Measurements from ENCODE around the gene SHC4. TPM values are rescaled to one million over a fixed set of nuclear protein-coding genes. Genes with fewer than 3 reads are reported as not detected.

Gene SHC4
- total RNA-seq, 1 experiment from 2014 or later: 0.26 TPM

- Mint-ChIP-seq H3K4me3 (ENCODE audit: unreplicated experiment) (no peak overlapping the region), H3K9me3 (ENCODE audit: unreplicated experiment) (no peaks in the 10 kb centered on the region), H3K27me3 (ENCODE audit: insufficient read depth, unreplicated experiment) (peaks cover 20% of the 10 kb centered on the region), H3K36me3 (ENCODE audit: insufficient read depth, unreplicated experiment) (no peaks in the 10 kb centered on the region), H3K4me1 (ENCODE audit: insufficient read depth, unreplicated experiment) (no peaks in the 10 kb centered on the region), H3K27ac (ENCODE audit: low read depth, unreplicated experiment) (no peak overlapping the region)
- intact Hi-C loops (cut with micrococcal nuclease): no loop called here
- BruUV-seq (replicated peaks): no TSS peak
- POLR2A ChIA-PET: interaction anchor here (0.6 kb wide), 1 partner anchor 36 kb away, joined by 3 read pairs; no protein-coding TSS in a partner anchor
- CTCF ChIA-PET: interaction anchor here (0.6 to 1.5 kb wide), 6 partner anchors 8 to 71 kb away, joined by 3 to 8 read pairs (median 4); no protein-coding TSS in a partner anchor
- DNase-seq (ENCODE audit: unreplicated experiment): no peak
- TF ChIP-seq, protein P1, sequence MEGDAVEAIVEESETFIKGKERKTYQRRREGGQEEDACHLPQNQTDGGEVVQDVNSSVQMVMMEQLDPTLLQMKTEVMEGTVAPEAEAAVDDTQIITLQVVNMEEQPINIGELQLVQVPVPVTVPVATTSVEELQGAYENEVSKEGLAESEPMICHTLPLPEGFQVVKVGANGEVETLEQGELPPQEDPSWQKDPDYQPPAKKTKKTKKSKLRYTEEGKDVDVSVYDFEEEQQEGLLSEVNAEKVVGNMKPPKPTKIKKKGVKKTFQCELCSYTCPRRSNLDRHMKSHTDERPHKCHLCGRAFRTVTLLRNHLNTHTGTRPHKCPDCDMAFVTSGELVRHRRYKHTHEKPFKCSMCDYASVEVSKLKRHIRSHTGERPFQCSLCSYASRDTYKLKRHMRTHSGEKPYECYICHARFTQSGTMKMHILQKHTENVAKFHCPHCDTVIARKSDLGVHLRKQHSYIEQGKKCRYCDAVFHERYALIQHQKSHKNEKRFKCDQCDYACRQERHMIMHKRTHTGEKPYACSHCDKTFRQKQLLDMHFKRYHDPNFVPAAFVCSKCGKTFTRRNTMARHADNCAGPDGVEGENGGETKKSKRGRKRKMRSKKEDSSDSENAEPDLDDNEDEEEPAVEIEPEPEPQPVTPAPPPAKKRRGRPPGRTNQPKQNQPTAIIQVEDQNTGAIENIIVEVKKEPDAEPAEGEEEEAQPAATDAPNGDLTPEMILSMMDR (IDR thresholded peaks at IDR 0.05; ENCODE audit: unreplicated experiment): no peak
These were observed 58.5 kb downstream of the SHC4 start for GRCh38 chr15:48905216-48905615.

- BruUV-seq (replicated peaks): no TSS peak
- Mint-ChIP-seq H3K4me3 (ENCODE audit: unreplicated experiment) (no peak overlapping the region), H3K9me3 (ENCODE audit: unreplicated experiment) (no peaks in the 10 kb centered on the region), H3K27ac (ENCODE audit: low read depth, unreplicated experiment) (no peak overlapping the region), H3K4me1 (ENCODE audit: insufficient read depth, unreplicated experiment) (no peaks in the 10 kb centered on the region), H3K36me3 (ENCODE audit: insufficient read depth, unreplicated experiment) (no peaks in the 10 kb centered on the region), H3K27me3 (ENCODE audit: insufficient read depth, unreplicated experiment) (peaks cover 15% of the 10 kb centered on the region)
- TF ChIP-seq, protein P1 (IDR thresholded peaks at IDR 0.05; ENCODE audit: unreplicated experiment): no peak
- DNase-seq (ENCODE audit: unreplicated experiment): no peak
- ChIA-PET POLR2A (interaction anchor here (0.6 kb wide), 1 partner anchor 35 kb away, joined by 3 read pairs; no protein-coding TSS in a partner anchor), CTCF (interaction anchor here (0.6 to 1.5 kb wide), 5 partner anchors 8 to 104 kb away, joined by 3 to 6 read pairs (median 3); partner anchors contain the start of gene CEP152)
- intact Hi-C loops (cut with micrococcal nuclease): no loop called here
These were observed 59.0 kb downstream of the SHC4 start for GRCh38 chr15:48904758-48905157.

GRCh38 chr15:48899793-48900192 lies 63.9 kb downstream of the SHC4 start:
- H3K27ac Mint-ChIP-seq (ENCODE audit: low read depth, unreplicated experiment): no peak overlapping the region
- no peaks in the 10 kb centered on the region for H3K27me3 Mint-ChIP-seq (ENCODE audit: insufficient read depth, unreplicated experiment)
- no peaks in the 10 kb centered on the region for H3K9me3 Mint-ChIP-seq (ENCODE audit: unreplicated experiment)
- no peaks in the 10 kb centered on the region for H3K36me3 Mint-ChIP-seq (ENCODE audit: insufficient read depth, unreplicated experiment)
- no peak for DNase-seq (ENCODE audit: unreplicated experiment)
- TF ChIP-seq, protein P1 (IDR thresholded peaks at IDR 0.05; ENCODE audit: unreplicated experiment): no peak
- intact Hi-C loops (cut with micrococcal nuclease): no loop called here
- CTCF ChIA-PET: interaction anchor here (1.2 kb wide), 1 partner anchor 76 kb away, joined by 5 read pairs; no protein-coding TSS in a partner anchor
- no TSS peak for BruUV-seq (replicated peaks)
- H3K4me1 Mint-ChIP-seq (ENCODE audit: insufficient read depth, unreplicated experiment): peaks cover 18% of the 10 kb centered on the region
- H3K4me3 Mint-ChIP-seq (ENCODE audit: unreplicated experiment): no peak overlapping the region
- POLR2A ChIA-PET: interaction anchor here (1.5 kb wide), 1 partner anchor 10 kb away, joined by 6 read pairs; no protein-coding TSS in a partner anchor

GRCh38 chr15:48898446-48898845 lies 65.3 kb downstream of the SHC4 start:
- H3K4me1 Mint-ChIP-seq (ENCODE audit: insufficient read depth, unreplicated experiment): peaks cover 18% of the 10 kb centered on the region
- ChIA-PET POLR2A (interaction anchor here (1.5 kb wide), 1 partner anchor 8 kb away, joined by 6 read pairs; no protein-coding TSS in a partner anchor), CTCF (interaction anchor here (1.4 kb wide), 1 partner anchor 9 kb away, joined by 3 read pairs; no protein-coding TSS in a partner anchor)
- H3K27ac Mint-ChIP-seq (ENCODE audit: low read depth, unreplicated experiment): no peak overlapping the region
- H3K27me3 Mint-ChIP-seq (ENCODE audit: insufficient read depth, unreplicated experiment): no peaks in the 10 kb centered on the region
- no peak for DNase-seq (ENCODE audit: unreplicated experiment)
- no TSS peak for BruUV-seq (replicated peaks)
- intact Hi-C loops (cut with micrococcal nuclease): no loop called here
- no peak overlapping the region for H3K4me3 Mint-ChIP-seq (ENCODE audit: unreplicated experiment)
- no peaks in the 10 kb centered on the region for H3K9me3 Mint-ChIP-seq (ENCODE audit: unreplicated experiment)
- no peaks in the 10 kb centered on the region for H3K36me3 Mint-ChIP-seq (ENCODE audit: insufficient read depth, unreplicated experiment)
- TF ChIP-seq, protein P1 (IDR thresholded peaks at IDR 0.05; ENCODE audit: unreplicated experiment): no peak
